ENCODE measurements around the gene CFLAR.
"Not testable (repeated sequence)": the region's sequence is repeated elsewhere in the genome, so short reads cannot be mapped to it uniquely, and the experiment has no call there.

CFLAR gene

DNA sequence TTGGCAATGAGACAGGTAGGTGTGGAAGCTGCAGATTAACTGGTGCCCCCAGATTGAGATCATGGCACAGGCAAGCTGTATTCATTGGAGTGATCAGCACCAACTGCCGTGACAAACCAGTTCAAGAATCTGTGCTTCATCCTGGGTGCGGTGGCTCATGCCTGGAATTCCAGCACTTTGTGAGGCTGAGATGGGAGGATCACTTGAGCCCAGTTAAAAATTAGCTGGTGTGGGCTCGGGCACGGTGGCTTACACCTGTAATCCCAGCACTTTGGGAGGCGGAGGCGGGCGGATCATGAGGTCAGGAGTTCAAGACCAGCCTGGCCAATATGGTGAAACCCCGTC, 33.8 kb downstream of the CFLAR start:
- not testable (repeated sequence) for DNase-seq

DNA sequence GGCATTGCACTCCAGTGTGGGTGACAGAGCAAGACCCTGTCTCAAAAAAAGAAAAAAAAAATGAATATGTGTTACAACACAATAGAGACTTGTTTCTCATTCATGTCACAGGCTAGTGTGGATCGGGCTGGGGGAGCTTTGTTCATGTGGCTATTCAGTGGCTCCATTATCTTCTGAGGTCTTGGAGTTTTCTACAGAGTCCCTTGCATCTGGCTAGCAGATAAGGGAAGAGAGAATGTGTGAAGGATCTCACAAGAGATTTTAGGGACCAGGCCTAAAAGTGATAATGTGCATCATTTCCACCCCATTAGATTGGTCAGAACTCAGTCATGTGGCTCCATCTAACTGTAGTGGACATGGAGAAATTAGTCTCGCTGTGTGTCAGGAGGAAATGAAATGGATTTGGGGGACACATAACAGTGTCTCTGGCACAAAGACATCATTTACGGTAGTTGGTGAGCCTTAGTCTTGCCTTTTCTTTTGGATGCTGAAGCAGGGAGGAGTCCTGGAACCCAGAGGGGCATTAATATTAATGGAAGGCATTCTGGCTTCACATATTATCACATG, 34.6 kb downstream of the CFLAR start:
- no peak for DNase-seq

DNA sequence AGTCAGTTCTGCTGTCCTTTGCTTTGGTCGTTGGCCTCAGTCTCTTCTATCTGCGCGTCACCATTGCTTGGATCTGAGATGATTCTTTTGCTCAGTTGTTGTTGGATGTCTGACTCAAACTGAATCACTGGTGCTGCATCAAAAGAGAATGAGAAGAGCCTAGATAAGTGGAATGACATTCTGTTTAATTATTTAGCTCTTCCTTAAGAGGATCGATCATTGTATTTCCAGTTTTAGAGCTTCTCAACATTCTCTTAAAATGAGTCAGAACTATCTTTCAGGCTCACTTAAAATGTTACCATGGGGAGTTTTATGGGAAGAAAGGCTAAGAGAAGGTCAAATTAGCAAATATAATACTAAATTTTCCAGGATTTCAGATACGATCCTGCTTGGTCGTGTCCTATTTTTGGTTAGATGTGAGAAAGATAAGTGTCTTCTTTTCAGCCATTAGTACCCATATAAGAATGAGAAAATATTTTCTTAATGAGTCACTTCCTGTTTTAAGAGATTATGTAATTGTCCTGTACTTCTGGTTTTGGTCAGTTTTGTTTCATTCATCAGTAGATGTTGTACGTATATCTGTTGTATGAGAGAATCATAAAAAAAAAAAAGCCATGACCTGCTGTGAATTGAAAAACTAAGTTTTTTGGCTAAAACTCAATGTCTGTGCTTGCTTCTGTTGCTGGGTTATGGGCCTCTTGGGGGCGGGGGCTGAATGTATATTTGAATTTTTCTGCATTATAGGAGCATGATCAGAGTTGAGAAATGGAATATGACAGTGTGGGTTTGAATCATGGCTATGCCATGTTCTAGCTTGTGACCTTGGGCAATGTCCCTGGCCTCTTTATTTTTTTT, 35.4 kb downstream of the CFLAR start:
- no peak for DNase-seq

DNA sequence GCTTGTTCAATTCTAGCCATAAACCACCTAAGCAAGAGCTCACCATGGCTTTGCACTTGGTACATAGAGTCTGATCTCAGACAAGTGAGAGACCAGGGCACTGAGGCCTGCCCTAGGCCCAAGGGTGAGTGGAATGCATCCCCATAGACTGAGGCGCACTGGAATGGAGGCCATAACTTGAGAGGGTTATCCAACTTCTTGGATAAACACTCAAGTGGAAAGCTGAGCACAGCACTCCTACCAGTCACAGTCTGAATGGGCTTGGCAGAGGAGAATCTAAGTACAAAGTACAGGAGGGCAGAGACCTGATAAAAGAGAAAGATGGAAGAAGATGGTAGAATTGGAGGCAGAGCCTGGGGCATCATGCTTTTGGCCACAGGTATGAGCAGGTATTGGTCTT, 36.6 kb downstream of the CFLAR start:
- no peak for DNase-seq

DNA sequence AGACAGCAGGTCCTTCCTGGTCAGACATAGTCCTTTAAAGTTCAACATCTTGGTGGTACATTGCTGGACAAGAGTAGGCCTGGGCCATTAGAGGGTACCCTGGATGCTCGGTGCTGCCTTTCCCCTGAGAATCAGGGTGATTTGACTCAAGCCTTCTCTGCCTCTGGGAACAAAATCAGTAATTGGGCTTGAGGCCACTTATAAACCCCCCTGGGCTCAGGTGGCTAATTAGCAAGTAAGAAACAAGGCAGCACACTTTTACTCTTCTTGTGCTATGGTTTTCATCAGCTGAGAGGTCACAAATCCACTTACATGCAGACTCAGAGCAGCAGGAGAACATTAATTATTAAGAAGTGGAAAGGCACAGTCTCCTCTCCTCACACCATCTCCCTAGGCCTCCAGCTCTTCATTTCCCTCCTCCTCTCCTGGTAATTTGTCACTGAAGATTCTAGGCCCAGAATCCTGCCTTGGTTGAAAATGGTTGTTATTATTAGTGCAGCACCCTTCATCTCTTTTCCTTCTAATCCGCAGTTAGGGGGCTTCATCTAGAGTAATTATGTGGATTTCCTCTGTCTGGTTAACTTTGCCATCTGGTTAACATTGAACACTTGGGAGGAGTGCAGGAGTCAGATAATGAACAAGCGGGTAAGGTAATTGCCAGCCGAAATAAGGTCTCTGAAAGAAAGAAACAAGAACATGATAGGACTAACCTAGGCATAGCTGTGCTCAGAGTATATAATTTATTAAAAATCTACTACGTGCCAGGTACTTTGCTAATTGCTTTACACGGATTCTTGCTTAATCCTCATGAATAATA, 37.2 kb downstream of the CFLAR start:
- DNase-seq = no peak

DNA sequence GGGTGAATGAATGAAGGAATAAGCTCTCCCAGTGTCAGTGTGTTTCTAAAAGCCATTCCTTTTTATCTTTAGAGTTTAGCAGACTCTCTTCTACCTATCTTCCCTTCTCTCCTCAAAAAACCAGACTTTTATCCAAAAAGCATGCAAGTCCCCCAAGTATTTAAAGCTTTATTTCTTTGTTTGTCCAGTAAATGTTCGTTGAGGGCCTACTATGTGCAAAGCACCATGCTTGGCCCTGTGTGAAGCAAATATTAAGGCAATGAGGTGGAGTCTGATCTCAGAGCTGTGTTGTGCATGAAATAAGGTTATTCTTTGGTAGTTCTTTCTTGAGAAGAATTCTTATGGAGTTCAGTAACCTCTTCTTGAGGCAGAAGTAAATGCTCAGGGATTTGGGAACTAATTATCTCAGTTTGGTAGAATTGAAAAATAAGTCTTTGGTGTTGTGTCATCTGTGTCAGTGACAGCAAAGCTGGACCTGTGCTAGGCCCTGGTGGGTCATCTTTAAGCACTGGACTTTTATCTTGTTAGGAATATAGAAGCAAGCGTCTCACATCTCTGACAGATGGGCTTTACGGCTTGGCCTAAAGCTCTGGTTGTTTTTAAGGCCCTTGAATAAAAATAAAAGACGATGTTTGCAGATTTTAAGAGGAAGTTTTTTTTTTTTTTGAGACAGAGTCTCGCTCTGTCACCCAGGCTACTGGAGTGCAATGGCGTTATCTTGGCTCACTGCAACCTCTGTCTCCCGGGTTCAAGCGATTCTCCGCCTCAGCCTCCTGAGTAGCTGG, 38.8 kb downstream of the CFLAR start:
- no peak for DNase-seq

DNA sequence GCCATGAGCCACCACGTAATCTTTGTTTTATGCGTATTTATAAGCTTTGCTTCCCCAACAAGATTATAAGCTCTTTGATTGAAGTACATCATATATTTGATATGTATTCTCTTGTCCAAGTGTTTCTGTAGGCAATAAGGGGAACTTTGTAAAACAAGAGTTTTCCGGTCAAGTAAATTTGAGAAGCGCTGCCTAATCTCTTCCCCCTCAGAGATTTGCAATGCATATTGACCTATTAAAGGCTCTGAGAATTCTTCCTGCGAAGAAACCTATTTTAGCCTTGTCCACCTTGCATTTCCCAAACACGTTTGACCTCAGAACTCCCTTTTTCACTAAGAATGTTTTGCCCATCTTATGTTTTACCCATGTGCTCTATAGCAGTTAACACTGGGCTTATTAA, 40.1 kb downstream of the CFLAR start:
- no peak for DNase-seq

DNA sequence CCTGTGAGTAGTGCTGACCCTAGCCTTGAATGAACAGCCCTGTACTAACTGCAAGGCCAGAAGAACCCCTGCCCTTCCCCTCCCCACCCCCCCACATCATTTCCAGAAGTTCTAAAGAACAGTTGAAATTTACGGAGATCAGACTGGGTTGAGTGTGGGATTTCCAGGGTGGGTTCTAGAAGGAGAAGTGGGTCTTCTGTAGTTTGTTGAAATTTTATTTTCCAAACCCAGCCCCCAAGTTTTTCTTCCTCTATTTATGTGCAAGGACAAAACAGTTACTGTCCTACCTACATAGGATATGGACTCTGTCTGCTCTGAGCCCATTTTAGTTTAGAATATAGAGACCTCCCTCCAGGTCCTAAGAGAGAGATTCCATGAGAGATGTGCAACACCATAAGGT, 40.7 kb downstream of the CFLAR start:
- DNase-seq = no peak

DNA sequence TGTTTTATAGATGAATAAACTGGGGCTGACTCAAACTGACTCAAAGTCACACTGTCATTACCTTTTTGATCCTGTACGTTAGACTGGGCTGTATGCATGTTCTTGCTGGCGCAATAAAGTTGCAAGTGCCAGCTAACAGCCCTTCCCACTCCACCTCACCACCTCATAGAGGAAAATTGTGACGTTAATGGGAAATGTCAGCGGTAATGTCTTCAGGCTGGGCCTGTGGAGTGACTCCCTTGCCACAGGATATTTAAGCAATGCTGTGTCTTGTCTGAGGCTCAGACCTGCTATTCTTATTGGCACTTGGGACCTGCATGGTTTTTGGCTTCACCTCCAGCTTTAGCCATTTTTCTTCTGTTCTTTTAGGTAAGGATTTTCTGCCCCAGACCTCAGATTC, 41.7 kb downstream of the CFLAR start:
- no peak for DNase-seq

DNA sequence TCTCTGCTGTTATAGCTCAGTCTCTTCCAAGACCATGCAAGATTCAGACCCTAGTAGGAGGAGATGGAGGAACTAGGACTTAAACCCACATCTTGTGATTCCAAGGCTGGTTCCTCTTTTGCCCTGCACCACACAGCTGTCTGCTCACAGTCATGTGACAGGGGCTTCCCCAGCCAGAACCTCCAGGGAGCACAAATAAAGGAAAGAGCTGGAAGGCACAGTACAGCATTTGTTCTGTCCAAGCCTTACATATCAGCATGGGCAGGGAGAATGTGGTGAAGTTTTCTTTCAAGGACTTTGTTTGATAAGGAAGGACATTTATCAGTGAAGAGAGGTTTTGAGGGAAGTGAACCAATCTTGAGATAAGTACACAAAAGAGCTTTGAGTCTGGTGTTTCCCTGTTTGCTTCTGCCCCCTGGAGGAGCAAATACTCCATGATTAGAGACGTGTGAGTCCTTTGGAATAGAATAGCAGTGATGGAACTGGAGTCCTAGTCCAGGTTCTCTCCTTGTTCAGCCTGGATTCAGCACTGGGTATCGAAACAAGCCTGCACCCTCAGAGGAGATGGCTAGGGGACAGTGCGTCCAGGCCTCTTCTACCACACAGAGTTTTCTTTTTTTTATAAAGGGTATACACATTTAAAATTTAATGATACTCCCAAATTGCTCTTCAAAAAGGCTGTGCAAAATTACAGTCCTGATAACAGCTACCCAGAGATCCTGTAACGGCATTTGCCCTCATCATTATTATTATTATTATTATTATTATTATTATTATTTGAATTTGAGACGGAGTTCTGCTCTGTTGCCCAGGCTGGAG, 42.4 kb downstream of the CFLAR start:
- DNase-seq = peak; percentile 59

DNA sequence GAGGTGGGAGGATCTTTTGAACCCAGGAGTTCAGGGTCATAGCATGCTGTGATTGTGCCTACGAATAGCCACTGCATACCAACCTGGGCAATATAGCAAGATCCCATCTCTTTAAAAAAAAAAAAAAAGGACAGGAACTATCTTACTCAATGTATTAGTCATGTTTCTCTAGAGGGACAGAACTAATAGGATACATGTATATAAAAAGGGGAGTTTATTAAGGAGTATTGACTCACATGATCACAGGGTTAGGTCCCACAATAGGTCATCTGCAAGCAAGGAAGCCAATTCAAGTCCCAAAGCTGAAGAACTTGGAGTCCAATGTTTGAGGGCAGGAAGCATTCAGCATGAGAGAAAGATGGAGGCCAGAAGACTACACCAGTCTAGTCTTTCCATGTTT, 48.2 kb downstream of the CFLAR start:
- no peak for DNase-seq

DNA sequence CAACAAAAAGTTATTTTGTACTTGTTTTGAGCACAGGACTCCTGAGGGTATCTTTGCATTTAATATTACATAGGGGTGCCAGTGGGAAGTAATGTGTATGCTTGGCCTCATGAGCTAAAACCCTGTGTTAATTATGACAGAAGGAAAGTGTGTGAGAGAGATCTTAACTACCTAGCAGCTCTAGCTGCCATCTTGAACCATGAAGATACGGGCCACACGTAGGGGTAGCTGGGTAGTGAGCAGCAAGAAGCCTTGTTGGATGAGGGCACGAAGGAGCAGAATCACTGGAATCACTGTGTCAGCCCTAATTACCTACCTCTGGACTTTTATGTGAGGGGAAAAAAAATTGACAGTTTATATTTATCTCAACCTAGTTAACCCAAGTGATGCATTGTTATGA, 51.6 kb downstream of the CFLAR start:
- no peak for DNase-seq

DNA sequence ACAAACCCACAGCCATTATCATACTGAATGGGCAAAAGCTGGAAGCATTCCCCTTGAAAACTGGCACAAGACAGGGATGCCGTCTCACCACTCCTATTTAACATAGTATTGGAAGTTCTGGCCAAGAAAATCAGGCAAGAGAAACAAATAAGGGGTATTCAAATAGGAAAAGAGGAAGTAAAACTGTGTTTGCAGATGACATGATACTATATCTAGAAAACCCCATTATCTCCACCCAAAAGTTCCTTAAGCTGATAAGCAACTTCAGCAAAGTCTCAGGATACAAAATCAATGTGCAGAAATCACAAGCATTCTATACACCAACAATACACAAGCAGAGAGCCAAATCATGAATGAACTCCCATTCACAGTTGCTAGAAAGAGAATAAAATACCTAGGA, 52.5 kb downstream of the CFLAR start:
- DNase-seq = not testable (repeated sequence)

DNA sequence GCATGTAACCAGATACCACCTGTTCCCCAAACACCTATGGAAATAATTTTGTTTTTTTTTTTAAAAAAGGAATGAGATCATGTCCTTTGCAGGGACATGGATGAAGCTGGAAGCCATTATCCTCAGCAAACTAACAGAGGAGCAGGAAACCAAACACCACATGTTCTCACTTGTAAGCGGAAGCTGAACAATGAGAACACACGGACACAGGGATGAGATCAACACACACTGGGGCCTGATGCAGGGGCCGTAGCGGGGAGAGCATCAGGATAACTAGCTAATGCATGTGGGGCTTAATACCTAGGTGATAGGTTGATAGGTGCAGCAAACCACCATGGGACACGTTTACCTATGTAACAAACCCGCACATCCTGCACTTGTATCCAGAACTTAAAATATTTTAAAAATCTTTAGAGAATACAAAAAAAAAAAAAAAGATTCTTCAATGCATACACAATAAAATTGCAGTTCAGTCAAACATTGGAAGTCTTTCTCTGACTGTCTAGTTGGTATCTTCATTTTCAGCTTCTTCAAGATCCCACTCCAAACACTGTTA, 55.4 kb downstream of the CFLAR start:
- no peak for DNase-seq

DNA sequence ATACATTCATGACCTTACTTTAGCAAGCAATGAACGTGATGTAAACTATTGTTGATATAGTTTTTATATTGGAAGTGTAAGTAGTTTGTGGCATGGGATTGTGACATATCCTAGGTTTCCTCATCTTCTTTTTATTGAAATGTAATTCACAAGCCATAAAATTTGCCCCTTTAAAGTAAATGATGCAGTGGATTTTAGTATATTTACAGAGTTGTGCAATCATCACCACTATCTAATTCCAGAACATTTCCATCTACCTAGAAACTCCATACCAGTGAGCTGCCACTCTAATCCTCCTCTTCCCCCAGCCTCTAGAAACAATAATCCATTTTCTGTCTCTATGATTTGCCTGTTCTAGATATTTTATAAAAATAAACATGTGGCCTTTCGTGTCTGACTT, 56.3 kb downstream of the CFLAR start:
- no peak for DNase-seq

DNA sequence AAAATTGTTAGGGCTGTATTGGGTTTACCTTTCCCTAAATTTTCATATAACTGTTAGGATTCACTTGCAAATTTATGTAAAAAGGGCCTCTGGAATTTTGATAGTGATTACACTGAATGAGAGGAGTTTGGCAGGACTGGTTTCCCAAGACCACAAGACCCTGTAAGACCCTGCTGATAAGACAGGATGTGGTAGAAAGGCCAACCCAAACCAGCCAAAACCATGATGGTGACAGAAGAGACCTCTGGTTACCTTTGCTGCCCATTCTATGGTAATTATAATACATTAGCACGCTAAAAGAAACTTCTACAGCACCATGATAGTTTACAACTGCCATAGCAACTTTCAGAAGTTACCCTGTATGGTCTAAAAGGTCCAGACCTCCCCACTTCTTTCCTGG, 58.7 kb downstream of the CFLAR start:
- DNase-seq = no peak

DNA sequence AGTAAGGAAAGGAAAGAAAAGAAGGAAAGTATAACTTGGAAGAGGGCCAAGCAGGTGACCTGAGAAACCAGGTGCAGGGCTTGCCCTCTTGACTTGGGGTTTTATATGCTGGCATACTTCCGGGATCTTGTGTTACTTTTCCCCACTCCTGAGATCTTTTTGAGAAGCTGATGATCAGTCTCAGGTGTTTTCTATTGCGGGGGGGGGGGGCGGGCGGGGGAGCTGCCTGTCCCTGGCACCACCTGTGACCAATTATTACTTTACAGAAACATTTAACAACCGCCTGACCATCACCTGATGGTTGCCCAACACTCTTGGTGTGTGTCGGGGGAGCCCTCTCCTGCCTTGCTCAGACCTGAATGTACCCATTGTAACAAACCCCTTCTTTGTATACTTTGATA, 60.1 kb downstream of the CFLAR start:
- no peak for DNase-seq

DNA sequence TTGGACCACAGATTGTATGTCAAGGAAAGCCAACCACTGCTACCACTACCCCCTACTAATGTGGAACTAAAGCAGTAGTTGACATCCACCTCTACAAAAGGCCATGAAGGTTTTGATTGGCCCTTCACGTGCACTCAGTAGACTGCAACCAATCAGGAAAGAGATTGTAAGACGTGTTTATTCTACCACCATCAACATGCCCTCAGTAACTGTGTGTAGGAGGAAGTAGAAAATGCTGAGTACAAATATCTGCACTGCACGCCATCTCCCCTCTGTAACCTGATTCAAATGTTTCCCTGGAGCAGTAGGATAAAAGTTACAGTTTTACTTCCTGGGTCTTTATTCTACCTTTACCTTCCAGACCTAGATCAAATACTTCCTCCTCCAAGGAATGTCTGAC, 64.0 kb downstream of the CFLAR start:
- DNase-seq = no peak

DNA sequence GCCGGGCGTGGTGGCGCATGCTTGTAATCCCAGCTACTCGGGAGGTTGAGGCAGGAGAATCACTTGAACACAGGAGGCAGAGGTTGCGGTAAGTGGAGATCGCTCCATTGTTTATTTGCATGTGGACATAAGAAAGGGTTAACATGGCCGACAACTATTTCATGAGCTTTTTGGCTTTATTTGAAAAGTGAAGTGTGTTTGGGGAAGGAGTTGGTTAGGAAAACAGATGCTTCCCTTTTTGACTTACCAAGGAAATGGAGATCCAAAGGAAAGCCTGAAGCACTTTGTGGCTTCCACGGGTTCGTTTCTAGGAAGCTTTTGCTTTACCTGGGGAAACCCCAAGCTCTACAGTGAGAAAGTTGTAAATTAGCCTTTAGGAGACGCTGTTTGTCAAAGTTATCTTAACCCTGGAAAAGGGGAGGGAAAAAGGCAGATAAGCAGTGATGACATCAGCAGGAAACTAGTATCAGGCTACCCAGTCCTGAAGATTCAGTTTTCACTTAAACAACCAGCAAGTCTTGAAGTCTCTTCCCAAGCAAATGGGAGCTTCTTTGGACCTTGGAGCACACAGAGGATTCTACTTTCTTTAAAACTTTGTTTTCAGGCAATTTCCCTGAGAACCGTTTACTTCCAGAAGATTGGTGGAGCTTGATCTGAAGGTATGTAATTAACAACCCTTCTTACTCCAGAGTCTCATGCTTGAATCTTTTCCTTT, 66.8 kb downstream of the CFLAR start, which contains the start of gene CASP10:
Gene CASP10, plus strand, starts transcription at position 492 of the 715 bp plus-strand sequence. CDS start 2,637 bp downstream, outside the sequence.
- DNase-seq = no peak

DNA sequence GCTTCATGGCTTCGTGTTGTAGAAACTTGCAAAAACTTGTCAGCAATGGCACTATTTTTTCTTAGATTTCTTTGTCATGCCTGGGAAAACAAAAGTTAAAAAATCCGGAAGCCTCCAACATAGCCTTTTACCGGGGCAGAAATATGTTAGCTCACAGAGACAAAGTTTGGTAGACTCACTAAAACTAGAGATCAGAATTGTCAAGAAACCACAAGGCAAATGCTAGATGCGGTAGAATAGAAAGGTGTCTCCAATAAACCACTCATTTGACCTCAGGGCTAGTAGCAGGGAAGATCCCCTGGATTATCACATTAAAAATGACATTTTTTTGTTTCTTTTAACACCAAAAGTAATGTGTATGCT, 67.4 kb downstream of the CFLAR start:
- no peak for DNase-seq

DNA sequence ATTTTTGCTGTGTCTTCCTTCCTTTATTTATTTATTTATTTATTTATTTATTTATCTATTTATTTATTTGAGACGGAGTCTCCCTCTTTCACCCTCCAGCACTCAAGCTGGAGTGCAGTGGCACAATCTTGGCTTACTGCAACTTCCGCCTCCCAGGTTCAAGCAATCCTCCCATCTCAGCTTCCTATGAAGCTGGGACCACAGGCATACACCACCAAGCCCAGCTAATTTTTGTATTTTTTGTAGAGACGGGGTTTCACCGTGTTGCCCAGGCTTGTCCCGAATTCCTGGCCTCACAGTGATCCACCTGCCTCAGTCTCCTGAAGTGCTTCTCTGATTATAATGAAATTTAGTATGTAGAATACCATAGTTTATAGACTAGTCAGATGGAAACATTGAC, 67.9 kb downstream of the CFLAR start:
- not testable (repeated sequence) for DNase-seq

Data from NCI-H446 treated with DMSO at 0.1 percent for 48 hours (cell line).